HepG2 (cell line): Measurements from ENCODE around the gene SULT2B1. TPM values are rescaled to one million over a fixed set of nuclear protein-coding genes. Genes with fewer than 3 reads are reported as not detected.

ENCODE experiments used
- ATF6 ChIP-seq: sonication (generic); formaldehyde crosslinking; conservative IDR thresholded peaks from 2 replicates; pipeline ENCODE4 v1.4.0; 2020; ENCODE audit warnings: missing genetic modification reagents
- HOMEZ ChIP-seq: IDR thresholded peaks from 2 replicates; pipeline ENCODE4 v1.6.1; 2016; ENCODE audit warnings: low read depth
- KIAA2018 ChIP-seq: sonication (generic); formaldehyde crosslinking; IDR thresholded peaks from 2 replicates; pipeline ENCODE4 v1.5.0; 2020; ENCODE audit warnings: mild to moderate bottlenecking, missing genetic modification reagents, borderline replicate concordance
- NR3C1 ChIP-seq: sonication (generic); formaldehyde crosslinking; IDR thresholded peaks from 2 replicates; pipeline ENCODE4 v1.4.0; 2020; ENCODE audit warnings: missing genetic modification reagents
- PAF1 ChIP-seq: IDR thresholded peaks from 2 replicates; pipeline ENCODE4 v1.6.1; 2016; ENCODE audit warnings: missing genetic modification reagents, missing compliant biosample characterization
- RBM22 ChIP-seq: fragments of 200-400 bp; formaldehyde crosslinking; optimal IDR thresholded peaks from 2 replicates; pipeline ENCODE3; 2017; ENCODE audit warnings: mild to moderate bottlenecking, low read length, moderate library complexity
- ZBTB26 ChIP-seq: IDR thresholded peaks from 2 replicates; pipeline ENCODE4 v1.6.1; 2016; ENCODE audit warnings: missing compliant biosample characterization, missing genetic modification reagents, borderline replicate concordance
- ZNF564 ChIP-seq: sonication (generic); formaldehyde crosslinking; IDR thresholded peaks from 2 replicates; pipeline ENCODE4 v1.8.1; 2023; ENCODE audit warnings: mild to moderate bottlenecking, missing genetic modification reagents
- ZNF710 ChIP-seq: sonication (generic); formaldehyde crosslinking; IDR thresholded peaks from 2 replicates; pipeline ENCODE4 v1.5.0; 2020; ENCODE audit warnings: mild to moderate bottlenecking, missing genetic modification reagents, borderline replicate concordance
- ZNF781 ChIP-seq: sonication (generic); formaldehyde crosslinking; IDR thresholded peaks from 2 replicates; pipeline ENCODE4 v1.5.1; 2020; ENCODE audit warnings: borderline replicate concordance, mild to moderate bottlenecking, missing genetic modification reagents; ENCODE audit errors: not compliant biosample characterization
- polyA plus RNA-seq, 8 experiments: library from polyadenylated mRNA; depleted of rRNA in 3 of 8; stranded (reverse) in 7 of 8; unstranded in 1 of 8; fragments of >200 nt; fragmentation: Illumina TruSeq in 4 of 8; extraction: Trizol in 4 of 8; gene quantifications; 2 replicates each; pipeline versions ENCODE4 v1.2.1 to v1.2.3, GENCODE V29; 2011 to 2016; ENCODE audit warnings: low read depth in 4 of 8, missing spikeins in 1 of 8, mixed read lengths in 1 of 8; ENCODE audit not compliant: insufficient read depth in 1 of 8
- total RNA-seq, 5 experiments: library from RNA; depleted of rRNA; stranded (reverse); fragments of >200 nt; fragmentation: Illumina TruSeq; extraction: Trizol; gene quantifications; 2 replicates each; pipeline ENCODE4 v1.2.3, GENCODE V29; 2016; ENCODE audit warnings: low read depth in 1 of 5

The SULT2B1 gene
- total and polyA plus RNA-seq, 2 of the 13 experiments (the other 11 are each of a cell fraction or from before 2014, with no cell fraction given): 0.13 TPM; not detected in 1

- TF ChIP-seq NR3C1 (CRISPR knock-in tag) (no peak), ZNF781 (CRISPR knock-in tag) (no peak), ZNF710 (CRISPR knock-in tag) (no peak), RBM22 (no peak), KIAA2018 (no peak), PAF1 (no peak), ZNF564 (CRISPR knock-in tag) (no peak), ZBTB26 (CRISPR knock-in tag) (no peak; the same call in 1 of the 2 replicates), ATF6 (CRISPR knock-in tag) (no peak), HOMEZ (CRISPR knock-in tag) (0 out of 2 replicates have a peak, but pooled peaks have one; percentile 32)
These were observed 82.7 kb downstream of the SULT2B1 start (continued) for GRCh38 chr19:48634424-48635262.
